KOPT-K1 (cell line): Measurements from ENCODE around the gene GPR65.

Experiments used
- H3K27ac ChIP-seq: fragments of 200-600 bp; sonication (generic); 2 replicates; pipeline ENCODE4 v1.5.1; 2016; ENCODE audit warnings: antibody characterized with exemption, mild to moderate bottlenecking, low read depth, low read length; ENCODE audit not compliant: poor library complexity, severe bottlenecking
- H3K36me3 ChIP-seq: fragments of 200-600 bp; sonication (generic); 2 replicates; pipeline ENCODE4 v1.5.1; 2017; ENCODE audit warnings: antibody characterized with exemption, mild to moderate bottlenecking, low read length, moderate library complexity; ENCODE audit not compliant: insufficient read depth
- H3K9me3 ChIP-seq: fragments of 200-600 bp; sonication (generic); 2 replicates; pipeline ENCODE4 v1.5.1; 2017; ENCODE audit warnings: antibody characterized with exemption, low read length, mild to moderate bottlenecking; ENCODE audit not compliant: insufficient read depth, poor library complexity, severe bottlenecking

The GPR65 gene

DNA sequence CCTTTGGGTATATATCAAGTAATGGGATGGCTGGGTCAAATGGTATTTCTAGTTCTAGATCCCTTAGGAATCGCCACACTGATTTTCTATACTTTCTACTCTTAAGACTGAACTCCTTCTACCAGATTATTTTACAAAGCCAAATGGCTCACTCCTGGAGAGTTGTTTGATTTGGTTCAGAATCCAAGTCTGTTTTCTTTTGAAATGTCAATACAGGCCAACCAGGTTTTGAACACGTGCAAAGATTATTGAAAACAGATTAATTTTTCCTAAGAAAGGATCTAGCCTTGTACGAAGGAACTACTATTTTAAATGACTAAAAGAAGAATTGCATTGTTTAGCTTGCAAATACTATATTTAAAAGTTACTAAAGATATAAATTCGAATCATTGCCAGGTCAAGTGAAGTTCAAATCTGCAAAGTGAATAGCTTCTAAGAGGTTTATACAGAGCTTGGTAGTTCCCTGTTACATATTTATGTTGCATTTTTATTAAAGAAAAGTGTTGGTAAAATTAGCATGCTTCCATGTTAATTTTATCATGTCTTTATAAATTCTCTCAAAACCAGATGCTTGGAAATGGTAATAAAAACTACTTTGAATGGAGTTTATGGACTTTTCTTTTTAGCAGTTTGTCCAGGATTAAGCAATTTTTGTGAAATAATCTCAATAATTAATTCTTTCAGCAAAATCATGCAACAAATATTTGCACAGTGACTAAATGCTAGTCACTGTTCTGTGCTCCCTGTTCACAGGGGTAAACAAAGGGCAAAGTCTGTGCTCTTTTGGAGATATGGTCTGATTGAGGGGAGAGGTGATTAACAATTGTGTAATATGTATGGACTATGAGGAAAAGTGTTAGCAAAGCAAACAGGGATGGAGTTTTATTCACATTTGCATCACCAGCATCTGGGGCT lies 38.9 kb downstream of the GPR65 start:
- Histone ChIP-seq H3K36me3 (no peaks in the 10 kb centered on the region), H3K27ac (no peak overlapping the region), H3K9me3 (no peaks in the 10 kb centered on the region)

DNA sequence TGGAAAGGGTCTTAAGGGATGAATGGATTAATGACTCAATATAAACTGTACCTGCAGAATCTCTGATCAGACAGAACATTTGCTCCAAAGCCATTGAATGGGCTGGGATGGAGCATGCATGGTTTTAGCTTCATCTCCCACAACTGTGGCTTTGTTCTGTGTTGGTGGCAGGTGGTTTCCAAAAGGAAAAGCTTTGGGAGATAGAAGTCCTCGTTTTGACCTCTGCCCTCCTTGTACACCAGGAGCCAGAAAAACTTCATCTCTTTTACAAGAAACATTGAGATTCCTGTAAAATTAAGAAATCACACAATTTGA lies 39.5 kb downstream of the GPR65 start:
- no peaks in the 10 kb centered on the region for H3K36me3 ChIP-seq
- H3K27ac ChIP-seq = no peak overlapping the region
- H3K9me3 ChIP-seq = no peaks in the 10 kb centered on the region

DNA sequence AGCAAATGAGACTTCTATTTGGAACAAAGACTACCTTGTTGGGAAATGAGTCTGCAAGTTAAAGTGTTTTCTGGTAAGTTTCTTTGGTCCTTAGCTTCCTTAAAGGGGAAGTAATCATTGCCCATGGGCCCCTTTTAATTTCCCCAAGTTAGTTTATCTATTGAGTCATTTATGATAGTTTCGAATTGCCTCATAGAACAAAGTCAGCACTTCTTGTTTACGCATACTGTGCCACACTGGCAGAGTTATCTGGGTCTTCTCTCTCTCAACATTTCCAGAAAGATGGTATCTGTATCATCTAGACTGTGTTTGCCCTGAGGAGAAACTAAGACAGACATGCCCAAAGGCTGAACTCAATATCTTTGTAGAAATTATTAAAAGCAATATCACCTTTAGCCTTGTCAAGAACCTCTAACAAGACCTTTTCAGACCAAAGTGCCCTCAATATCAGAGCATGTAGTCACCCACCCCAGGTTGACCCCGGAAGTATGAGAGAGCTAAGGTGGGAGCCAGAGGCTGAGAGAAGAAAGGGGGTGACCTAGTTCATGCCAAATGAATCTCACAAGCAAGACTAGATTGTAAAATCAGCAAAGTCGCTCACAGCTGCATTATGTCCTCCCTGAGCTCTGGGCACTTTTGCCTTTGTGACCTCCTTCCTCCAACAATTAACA lies 40.0 kb downstream of the GPR65 start:
- no peaks in the 10 kb centered on the region for H3K36me3 ChIP-seq
- H3K9me3 ChIP-seq = no peaks in the 10 kb centered on the region
- no peak overlapping the region for H3K27ac ChIP-seq

DNA sequence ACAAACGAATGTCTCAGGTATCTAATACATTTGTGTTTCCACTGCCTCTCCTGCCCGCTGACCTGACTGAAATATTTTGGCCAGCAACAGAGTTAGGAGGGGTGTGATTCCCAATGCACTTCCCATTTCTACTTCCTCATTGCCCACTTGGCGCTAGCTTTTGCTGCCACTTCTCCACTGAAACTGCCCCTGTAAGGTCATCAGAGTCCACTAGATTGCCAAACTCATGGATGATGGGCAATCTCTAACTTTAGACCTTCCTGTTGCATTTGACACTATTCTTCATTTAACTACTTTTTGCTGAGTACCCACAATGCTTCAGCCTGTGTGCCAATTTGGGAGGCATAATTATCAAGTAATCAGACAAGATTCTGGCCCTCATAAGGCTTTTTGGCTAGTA lies 40.8 kb downstream of the GPR65 start:
- Histone ChIP-seq H3K27ac (no peak overlapping the region), H3K9me3 (no peaks in the 10 kb centered on the region), H3K36me3 (no peaks in the 10 kb centered on the region)

DNA sequence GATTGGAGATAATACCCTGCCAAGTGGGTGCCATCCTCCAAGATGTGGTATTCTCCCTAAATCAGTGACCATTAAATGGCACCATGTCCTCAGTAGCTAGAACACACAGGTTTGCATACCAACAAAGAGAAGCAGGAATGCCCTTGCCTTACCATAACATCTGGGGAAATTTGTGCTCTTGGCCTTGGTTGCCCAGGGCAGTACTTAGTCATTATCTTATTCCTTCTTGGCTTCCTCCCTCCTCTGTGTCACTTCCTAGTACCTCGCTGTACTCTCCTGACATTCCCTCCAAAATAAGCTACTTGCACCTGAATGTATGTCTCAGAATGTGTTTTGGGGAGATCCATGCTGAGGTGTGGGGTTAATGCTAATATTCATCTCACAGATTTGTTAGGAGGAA lies 43.4 kb downstream of the GPR65 start:
- H3K9me3 ChIP-seq = no peaks in the 10 kb centered on the region
- H3K36me3 ChIP-seq = no peaks in the 10 kb centered on the region
- no peak overlapping the region for H3K27ac ChIP-seq

DNA sequence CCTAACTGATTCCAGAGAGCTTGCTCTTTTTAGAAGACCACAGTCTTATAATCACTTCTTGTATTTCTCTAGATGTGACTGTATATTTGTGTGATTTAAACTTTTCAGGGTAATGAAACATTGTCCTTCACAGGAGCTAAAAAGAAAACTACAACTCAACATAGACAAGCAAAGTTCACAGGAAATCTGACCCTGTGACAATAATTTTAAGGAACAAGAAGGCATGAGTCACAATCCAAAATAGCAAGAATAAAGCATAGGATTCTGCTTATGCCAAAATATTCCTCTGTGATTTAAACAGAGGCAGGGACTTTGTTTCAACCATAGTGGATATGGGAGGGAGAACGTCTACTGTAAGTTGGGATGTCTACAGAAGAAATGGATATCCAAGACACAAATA lies 44.3 kb downstream of the GPR65 start:
- Histone ChIP-seq H3K36me3 (no peaks in the 10 kb centered on the region), H3K9me3 (no peaks in the 10 kb centered on the region), H3K27ac (no peak overlapping the region)

DNA sequence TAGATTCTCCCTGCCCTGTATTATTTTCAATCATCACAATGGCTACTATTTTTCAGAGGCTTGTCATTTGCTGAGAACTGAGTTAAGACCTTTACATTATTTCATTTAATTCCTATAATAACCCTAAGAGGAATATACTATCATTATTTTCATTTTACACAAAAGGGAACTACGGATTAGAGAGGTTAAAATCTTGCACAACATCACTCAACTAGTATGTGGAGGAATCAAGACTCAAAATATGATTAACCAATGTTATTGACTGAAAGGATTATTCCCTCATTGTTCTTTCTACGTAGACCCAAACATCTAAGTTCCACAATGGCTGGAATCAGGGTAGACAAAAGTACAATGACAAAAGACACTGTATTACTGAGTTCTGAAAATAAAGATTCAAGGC lies 45.0 kb downstream of the GPR65 start:
- Histone ChIP-seq H3K9me3 (no peaks in the 10 kb centered on the region), H3K27ac (no peak overlapping the region), H3K36me3 (no peaks in the 10 kb centered on the region)

DNA sequence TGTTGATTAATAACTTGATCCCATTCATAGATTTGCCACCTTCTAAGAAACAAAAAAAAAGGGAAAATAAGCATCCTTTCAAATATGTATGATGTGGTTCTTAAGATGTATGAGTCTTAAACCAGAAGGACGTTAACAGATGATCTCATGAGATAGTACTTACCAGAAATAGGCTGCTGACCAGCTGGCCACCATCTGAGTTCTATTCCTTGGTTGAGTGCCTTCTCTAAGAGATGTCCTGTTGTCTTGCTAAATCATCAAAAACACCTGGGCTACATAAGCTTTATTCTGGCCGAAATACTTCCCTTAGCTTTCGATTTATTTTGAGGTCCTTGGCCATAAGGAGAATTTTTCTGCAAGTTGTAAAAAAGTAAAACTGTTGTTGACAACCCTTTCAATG lies 55.6 kb downstream of the GPR65 start:
- Histone ChIP-seq H3K36me3 (no peaks in the 10 kb centered on the region), H3K9me3 (no peaks in the 10 kb centered on the region), H3K27ac (no peak overlapping the region)

DNA sequence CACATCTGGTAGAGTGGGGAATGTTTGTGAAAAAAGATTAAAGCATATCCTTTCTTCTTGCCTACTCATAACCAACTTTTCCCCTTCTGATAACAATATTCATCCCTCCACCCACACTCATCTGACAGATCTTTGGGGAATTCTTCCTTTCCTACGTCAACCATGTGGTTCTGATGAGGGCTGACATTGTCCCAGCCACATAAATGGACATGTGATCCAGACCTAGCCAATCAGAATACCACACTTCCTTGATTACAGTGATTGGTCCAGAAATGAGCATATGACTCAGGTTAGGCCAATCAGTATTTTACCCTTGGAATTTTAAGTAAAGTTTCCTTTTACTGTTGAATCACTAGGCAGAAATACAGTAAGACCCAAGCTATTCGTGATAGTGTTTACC lies 58.9 kb downstream of the GPR65 start:
- H3K9me3 ChIP-seq = no peaks in the 10 kb centered on the region
- H3K36me3 ChIP-seq = no peaks in the 10 kb centered on the region
- no peak overlapping the region for H3K27ac ChIP-seq
